Kidney (tissue), 14 donors: Measurements from ENCODE around the gene RGS17. TPM values are rescaled to one million over a fixed set of nuclear protein-coding genes. Genes with fewer than 3 reads are reported as not detected.
A peak's percentile ranks its signal among the peaks of the same experiment; 100 is the strongest.
"Not testable (repeated sequence)": the region's sequence is repeated elsewhere in the genome, so short reads cannot be mapped to it uniquely, and the experiment has no call there.

Experiments used
- DNase-seq, 5 donors: peaks; one replicate each; pipeline ENCODE4 v3.0.0-alpha.2; 2013 to 2020
- FAIRE-seq: peaks from 2 replicates; lab custom pipeline; 2012; peaks lifted over from hg19 to GRCh38; lab: Jason Lieb, UNC
- H3K27ac ChIP-seq, 2 donors: one replicate each; pipeline ENCODE4 v1.7.0; 2013; ENCODE audit warnings: low read depth in 2 of 2, low read length in 2 of 2, inconsistent platforms in 1 of 2
- H3K27me3 ChIP-seq: one replicate; pipeline ENCODE4 v1.7.1; 2013; ENCODE audit warnings: low read length, inconsistent platforms; ENCODE audit not compliant: control insufficient read depth, insufficient read depth
- H3K36me3 ChIP-seq, 3 donors: one replicate each; pipeline versions ENCODE4 v1.7.0 to v1.7.1; 2013; ENCODE audit warnings: low read length in 3 of 3, control low read depth in 1 of 3, inconsistent platforms in 1 of 3; ENCODE audit not compliant: insufficient read depth in 3 of 3, control insufficient read depth in 2 of 3
- H3K4me1 ChIP-seq, 3 donors: one replicate each; pipeline versions ENCODE4 v1.7.0 to v1.7.1; 2013; ENCODE audit warnings: low read length in 3 of 3, inconsistent platforms in 1 of 3, low read depth in 1 of 3; ENCODE audit not compliant: control insufficient read depth in 2 of 3, insufficient read depth in 2 of 3
- H3K4me3 ChIP-seq, 3 donors: one replicate each; pipeline versions ENCODE4 v1.7.0 to v1.8.1; 2013; ENCODE audit warnings: low read length in 3 of 3, control low read depth in 1 of 3, inconsistent platforms in 1 of 3
- H3K9ac ChIP-seq, 3 donors: one replicate each; pipeline versions ENCODE4 v1.7.0 to v1.7.1; 2013; ENCODE audit warnings: low read length in 3 of 3, control low read depth in 1 of 3, inconsistent platforms in 1 of 3
- H3K9me3 ChIP-seq, 3 donors: one replicate each; pipeline versions ENCODE4 v1.7.0 to v1.7.1; 2013; ENCODE audit warnings: low read length in 3 of 3, control low read depth in 1 of 3, inconsistent platforms in 1 of 3; ENCODE audit not compliant: control insufficient read depth in 2 of 3, insufficient read depth in 1 of 3
- intact Hi-C: fragments of 100-400 bp; cut with DNase I; formaldehyde crosslinking; loops from one replicate; pipeline ENCODE4 v1.11.1; 2022
- polyA plus RNA-seq: library from polyadenylated mRNA; stranded (reverse); fragments of 350-450 nt; fragmentation: Illumina TruSeq; extraction: RNeasy Lipid Tissue Mini Kit (QIAGEN cat#74804); gene quantifications from one replicate; pipeline ENCODE4 v1.2.3, GENCODE V29; 2014; ENCODE audit warnings: low read depth, low replicate concordance; ENCODE audit not compliant: insufficient read depth
- total RNA-seq: library from RNA; stranded (reverse); fragmentation: NEBNext Ultra II Directional; extraction: Animal tissue kit (Norgen Biotek cat#: 25700); gene quantifications from one replicate; pipeline ENCODE4 v1.2.1, GENCODE V29; 2021
- TF ChIP-seq, protein P1 (sequence below): IDR thresholded peaks from 3 replicates; pipeline ENCODE4 v1.5.1; 2012; ENCODE audit warnings: mild to moderate bottlenecking, moderate library complexity, borderline replicate concordance; ENCODE audit not compliant: insufficient read depth; ENCODE audit errors: extremely low read depth
- donor health status: control.
- donor health status: control.
- donor health status: control.
- donor health status: control.
- donor health status: control.
- donor health status: DM: yes; HTN: yes; CAD: no.
- donor health status: Normal renal cell carcinoma (clear cell type).

Gene RGS17
- total and polyA plus RNA-seq, 2 donors from 2014 or later, result 0.28 TPM; not detected in 1

DNA sequence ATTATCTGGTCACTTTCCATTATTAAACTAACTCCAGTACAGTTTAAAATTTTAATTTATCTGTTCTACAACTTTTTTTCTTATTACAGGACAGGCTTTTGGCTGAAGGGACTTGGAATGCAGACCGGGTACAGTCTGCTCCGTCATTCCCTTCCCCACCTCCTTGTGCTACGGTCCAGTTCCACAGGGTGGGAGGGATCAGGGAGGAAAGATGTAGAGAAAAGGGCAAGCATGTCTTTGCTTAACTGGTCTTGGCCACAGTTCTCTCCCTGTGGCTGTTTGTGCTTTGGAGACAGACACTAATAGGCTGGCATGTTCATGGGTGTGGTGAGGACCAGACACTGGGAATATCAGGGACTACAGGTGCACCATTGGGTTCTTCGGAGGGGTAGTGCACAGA lies 12.1 kb upstream of the RGS17 start:
- Histone ChIP-seq H3K9ac (no peak overlapping the region), H3K4me3 (no peak overlapping the region), H3K36me3 (no peaks in the 10 kb centered on the region), H3K27me3 (no peaks in the 10 kb centered on the region), H3K4me1 (no peaks in the 10 kb centered on the region), H3K9me3 (no peaks in the 10 kb centered on the region), H3K27ac (no peak overlapping the region)
- FAIRE-seq, result no peak
- TF ChIP-seq, protein P1, sequence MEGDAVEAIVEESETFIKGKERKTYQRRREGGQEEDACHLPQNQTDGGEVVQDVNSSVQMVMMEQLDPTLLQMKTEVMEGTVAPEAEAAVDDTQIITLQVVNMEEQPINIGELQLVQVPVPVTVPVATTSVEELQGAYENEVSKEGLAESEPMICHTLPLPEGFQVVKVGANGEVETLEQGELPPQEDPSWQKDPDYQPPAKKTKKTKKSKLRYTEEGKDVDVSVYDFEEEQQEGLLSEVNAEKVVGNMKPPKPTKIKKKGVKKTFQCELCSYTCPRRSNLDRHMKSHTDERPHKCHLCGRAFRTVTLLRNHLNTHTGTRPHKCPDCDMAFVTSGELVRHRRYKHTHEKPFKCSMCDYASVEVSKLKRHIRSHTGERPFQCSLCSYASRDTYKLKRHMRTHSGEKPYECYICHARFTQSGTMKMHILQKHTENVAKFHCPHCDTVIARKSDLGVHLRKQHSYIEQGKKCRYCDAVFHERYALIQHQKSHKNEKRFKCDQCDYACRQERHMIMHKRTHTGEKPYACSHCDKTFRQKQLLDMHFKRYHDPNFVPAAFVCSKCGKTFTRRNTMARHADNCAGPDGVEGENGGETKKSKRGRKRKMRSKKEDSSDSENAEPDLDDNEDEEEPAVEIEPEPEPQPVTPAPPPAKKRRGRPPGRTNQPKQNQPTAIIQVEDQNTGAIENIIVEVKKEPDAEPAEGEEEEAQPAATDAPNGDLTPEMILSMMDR, result no peak
- DNase-seq, result no peak
- intact Hi-C loops, result no loop called here

DNA sequence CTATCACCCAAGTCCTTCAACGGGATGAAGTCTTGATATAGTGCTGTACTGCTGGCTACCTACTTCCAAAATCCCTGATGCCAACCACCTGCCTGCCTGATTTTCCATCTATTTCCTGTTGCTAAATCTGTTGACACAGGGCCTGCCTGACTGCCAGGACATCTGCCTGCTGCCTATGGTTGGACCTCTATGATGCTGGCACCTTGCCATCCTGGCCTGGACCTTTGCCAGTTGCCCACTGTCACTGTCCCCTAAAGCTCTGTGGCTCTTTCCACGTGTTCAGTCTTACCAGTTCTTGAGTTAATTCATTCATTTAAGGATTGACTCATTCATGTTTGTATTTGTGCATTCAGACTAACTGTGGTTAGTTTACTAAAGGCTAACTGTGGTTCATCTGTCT lies 9.2 kb upstream of the RGS17 start:
- Histone ChIP-seq H3K4me1 (no peaks in the 10 kb centered on the region), H3K4me3 (no peak overlapping the region), H3K27ac (no peak overlapping the region), H3K9ac (no peak overlapping the region), H3K36me3 (no peaks in the 10 kb centered on the region), H3K9me3 (no peaks in the 10 kb centered on the region), H3K27me3 (no peaks in the 10 kb centered on the region)
- TF ChIP-seq, protein P1, result no peak
- FAIRE-seq (no peak), DNase-seq (no peak)
- intact Hi-C loops, result no loop called here

DNA sequence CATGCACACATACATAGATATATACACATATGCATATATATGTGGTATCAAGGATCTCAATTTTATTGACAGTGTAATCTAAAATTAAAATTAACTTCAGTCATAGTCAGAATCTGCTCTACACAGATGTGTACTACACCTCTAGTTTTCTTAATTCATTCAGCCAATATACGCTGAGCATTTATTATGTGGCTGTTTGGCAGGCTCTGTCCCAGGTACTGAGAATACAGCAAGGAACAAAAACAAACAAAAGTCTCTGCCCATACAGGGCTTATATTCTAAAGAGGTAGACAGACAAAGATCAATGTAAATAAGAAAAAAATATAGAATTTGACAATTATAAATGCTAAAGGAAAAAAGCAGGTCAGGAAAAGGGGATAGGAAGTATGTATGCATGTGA lies 7.8 kb upstream of the RGS17 start:
- Histone ChIP-seq H3K27ac (no peak overlapping the region), H3K36me3 (no peaks in the 10 kb centered on the region), H3K9ac (no peak overlapping the region), H3K4me3 (no peak overlapping the region), H3K4me1 (no peaks in the 10 kb centered on the region), H3K27me3 (no peaks in the 10 kb centered on the region), H3K9me3 (no peaks in the 10 kb centered on the region)
- TF ChIP-seq, protein P1, result no peak
- intact Hi-C loops, result no loop called here
- FAIRE-seq, result no peak
- DNase-seq, result no peak

DNA sequence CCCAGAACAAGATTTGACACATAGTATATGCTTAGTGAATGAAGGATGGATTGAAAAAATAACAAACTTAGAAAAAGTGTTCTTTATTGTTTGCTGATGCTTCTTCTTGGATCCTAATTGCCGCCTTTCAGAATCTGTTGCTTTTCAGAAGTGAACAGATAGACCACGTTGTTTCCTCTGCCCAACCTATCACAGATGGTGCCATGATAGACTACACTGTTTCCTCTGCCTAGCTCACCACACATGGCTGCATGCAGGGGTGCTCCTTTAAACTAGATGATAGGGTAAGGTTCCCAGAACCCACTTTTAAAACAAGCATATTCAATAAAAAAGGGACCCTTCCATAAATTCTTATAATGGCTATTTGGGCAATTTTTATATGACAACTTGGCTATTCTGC lies 4.6 kb upstream of the RGS17 start:
- Histone ChIP-seq H3K4me3 (no peak overlapping the region), H3K27me3 (no peaks in the 10 kb centered on the region), H3K9me3 (peaks cover 0 to 2% (median 0%) of the 10 kb centered on the region in 3 donors), H3K27ac (no peak overlapping the region), H3K4me1 (no peaks in the 10 kb centered on the region), H3K36me3 (no peaks in the 10 kb centered on the region), H3K9ac (no peak overlapping the region)
- intact Hi-C loops, result no loop called here
- DNase-seq (no peak), FAIRE-seq (no peak)
- TF ChIP-seq, protein P1, result no peak

DNA sequence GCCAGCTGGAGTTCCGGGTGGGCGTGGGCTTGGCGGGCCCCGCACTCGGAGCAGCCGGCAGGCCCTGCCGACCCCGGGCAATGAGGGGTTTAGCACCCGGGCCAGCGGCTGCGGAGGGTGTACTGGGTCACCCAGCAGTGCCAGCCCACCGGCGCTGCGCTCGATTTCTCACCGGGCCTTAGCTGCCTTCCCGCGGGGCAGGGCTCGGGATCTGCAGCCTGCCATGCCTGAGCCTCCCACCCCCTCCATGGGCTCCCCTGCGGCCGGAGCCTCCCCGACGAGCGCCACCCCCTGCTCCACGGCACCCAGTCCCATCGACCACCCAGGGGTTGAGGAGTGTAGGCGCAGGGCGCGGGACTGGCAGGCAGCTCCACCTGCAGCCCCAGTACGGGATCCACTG lies 2.6 kb upstream of the RGS17 start:
- intact Hi-C loops, H3K9me3 ChIP-seq, FAIRE-seq, H3K4me3 ChIP-seq, H3K27me3 ChIP-seq, H3K27ac ChIP-seq, H3K36me3 ChIP-seq, H3K4me1 ChIP-seq, H3K9ac ChIP-seq: not testable (repeated sequence)
- peak in 1 of 5 donors; percentile 70 for DNase-seq
